ENCODE data around the gene MAGOH. TPM values are rescaled to one million over a fixed set of nuclear protein-coding genes. Genes with fewer than 3 reads are reported as not detected.

Gene MAGOH
- total RNA-seq, 1 donor from 2014 or later: 55.0 TPM

DNA sequence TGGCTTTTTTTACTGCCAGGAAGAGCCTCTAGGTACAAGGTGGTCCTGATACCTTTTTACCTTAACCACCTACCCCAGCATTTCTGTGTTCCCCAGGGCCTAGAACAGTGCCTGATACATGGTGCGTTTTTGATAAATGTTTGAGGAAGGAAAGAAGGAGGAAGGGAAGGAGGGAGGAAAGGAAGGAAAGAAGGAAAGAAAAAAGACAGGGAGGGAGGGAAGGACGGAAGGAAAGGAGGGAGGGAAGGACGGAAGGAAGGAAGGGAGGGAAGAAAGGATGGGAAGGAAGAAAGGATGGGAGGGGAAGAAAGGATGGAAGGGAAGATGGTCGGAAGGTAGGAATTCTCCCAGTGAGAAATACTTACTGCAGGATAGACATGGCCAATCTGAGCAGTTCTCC lies 12.0 kb upstream of the MAGOH start:
- TF ChIP-seq, protein P1, sequence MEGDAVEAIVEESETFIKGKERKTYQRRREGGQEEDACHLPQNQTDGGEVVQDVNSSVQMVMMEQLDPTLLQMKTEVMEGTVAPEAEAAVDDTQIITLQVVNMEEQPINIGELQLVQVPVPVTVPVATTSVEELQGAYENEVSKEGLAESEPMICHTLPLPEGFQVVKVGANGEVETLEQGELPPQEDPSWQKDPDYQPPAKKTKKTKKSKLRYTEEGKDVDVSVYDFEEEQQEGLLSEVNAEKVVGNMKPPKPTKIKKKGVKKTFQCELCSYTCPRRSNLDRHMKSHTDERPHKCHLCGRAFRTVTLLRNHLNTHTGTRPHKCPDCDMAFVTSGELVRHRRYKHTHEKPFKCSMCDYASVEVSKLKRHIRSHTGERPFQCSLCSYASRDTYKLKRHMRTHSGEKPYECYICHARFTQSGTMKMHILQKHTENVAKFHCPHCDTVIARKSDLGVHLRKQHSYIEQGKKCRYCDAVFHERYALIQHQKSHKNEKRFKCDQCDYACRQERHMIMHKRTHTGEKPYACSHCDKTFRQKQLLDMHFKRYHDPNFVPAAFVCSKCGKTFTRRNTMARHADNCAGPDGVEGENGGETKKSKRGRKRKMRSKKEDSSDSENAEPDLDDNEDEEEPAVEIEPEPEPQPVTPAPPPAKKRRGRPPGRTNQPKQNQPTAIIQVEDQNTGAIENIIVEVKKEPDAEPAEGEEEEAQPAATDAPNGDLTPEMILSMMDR (conservative IDR thresholded peaks at IDR 0.05): no peak
- no peaks in the 10 kb centered on the region for H3K27me3 Mint-ChIP-seq
- H3K27ac Mint-ChIP-seq: no peak overlapping the region
- H3K4me1 Mint-ChIP-seq (ENCODE audit: unreplicated experiment): no peaks in the 10 kb centered on the region
- no peak for DNase-seq (ENCODE audit: extremely low spot score, unreplicated experiment)
- H3K36me3 Mint-ChIP-seq: no peaks in the 10 kb centered on the region
- no peaks in the 10 kb centered on the region for H3K9me3 Mint-ChIP-seq
- H3K4me3 Mint-ChIP-seq: no peak overlapping the region

DNA sequence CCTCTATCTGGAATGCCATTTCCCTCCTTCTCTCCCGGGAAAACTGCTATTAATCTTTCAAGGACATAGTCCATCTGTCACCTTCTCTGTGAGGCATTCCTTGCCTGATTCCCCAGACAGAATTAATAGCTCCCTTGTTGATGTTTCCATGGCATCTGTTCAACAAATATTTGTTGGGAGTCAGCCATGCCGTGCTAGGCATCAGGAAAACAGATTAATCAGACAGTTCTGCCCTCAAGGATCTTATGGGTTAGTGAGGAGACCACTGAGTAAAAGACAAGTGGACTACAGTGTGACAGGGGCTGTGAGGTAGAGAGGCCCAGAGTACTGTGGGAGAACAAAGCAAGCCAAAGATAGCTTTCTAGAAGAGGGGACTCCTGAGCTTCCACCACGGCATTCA lies 11.4 kb upstream of the MAGOH start:
- Mint-ChIP-seq H3K27me3 (no peaks in the 10 kb centered on the region), H3K4me1 (ENCODE audit: unreplicated experiment) (no peaks in the 10 kb centered on the region), H3K27ac (peak overlapping the region; percentile 64), H3K36me3 (no peaks in the 10 kb centered on the region), H3K9me3 (no peaks in the 10 kb centered on the region), H3K4me3 (no peak overlapping the region)
- no peak for DNase-seq (ENCODE audit: extremely low spot score, unreplicated experiment)
- TF ChIP-seq, protein P1 (conservative IDR thresholded peaks at IDR 0.05): no peak

DNA sequence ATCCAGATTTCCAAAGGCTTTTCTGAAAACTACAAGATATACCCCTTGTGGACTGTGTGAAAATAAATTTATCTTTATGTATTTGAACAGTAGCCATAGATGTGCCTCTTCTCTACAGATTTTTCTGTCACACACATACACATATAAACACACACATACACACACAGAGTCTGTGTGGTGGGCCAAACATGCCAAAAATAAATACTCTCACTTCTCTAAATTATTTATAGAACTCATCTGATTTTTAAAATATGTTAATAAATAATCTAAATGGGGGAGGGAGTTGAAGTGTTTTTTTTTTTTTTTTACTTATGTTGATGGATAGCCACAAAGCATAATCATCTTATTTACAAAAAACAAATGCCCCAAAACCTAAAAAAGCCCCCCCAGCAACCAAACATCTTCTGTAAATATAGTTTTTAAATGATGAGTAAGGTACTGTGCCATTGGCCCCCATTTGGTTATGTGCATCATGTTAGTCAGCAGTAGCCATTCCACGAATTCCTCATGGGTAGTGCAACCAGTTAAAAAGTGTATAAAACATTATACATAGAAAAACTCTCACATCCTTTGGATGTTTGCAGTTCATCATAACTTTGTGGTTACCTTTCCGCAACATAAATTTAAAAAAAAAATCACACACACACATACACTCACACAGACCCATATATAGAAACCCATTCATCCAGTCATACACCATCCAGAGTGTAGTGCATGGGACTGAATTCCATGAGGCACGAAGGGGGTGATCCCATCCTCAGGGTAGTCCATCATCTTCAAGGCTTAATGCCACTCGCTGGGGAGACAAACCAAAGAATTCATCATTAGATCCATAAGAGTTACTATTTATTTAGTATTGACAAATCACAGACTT lies 8.2 kb upstream of the MAGOH start:
- no peak for DNase-seq (ENCODE audit: extremely low spot score, unreplicated experiment)
- no peaks in the 10 kb centered on the region for H3K27me3 Mint-ChIP-seq
- H3K9me3 Mint-ChIP-seq: no peaks in the 10 kb centered on the region

DNA sequence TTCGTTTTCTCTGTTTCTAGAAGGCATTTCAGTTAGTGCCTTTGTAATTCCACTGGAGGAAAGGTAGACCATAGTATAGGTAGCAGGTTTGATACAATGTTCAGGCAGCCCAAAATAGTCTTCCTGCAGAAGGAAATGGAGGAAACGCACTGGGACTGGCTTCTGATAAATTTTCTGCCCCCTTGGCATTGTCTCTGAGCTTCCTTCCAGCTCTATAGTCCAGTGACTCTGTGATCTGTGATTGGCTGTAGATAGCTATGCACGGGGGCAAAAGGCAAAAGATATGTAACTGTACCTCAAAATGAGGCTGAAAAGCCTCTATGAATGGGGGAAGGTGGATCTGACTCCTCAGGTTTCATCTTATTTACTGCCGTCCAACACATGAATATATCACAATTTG lies 5.8 kb upstream of the MAGOH start:
- Mint-ChIP-seq H3K9me3 (no peaks in the 10 kb centered on the region), H3K36me3 (no peaks in the 10 kb centered on the region), H3K4me1 (ENCODE audit: unreplicated experiment) (peaks cover under 1% of the 10 kb centered on the region), H3K4me3 (no peak overlapping the region), H3K27me3 (no peaks in the 10 kb centered on the region), H3K27ac (no peak overlapping the region)
- TF ChIP-seq, protein P1 (conservative IDR thresholded peaks at IDR 0.05): no peak
- no peak for DNase-seq (ENCODE audit: extremely low spot score, unreplicated experiment)

More for the DNA sequence above, 8.2 kb upstream of the MAGOH start:
- Mint-ChIP-seq H3K4me1 (ENCODE audit: unreplicated experiment) (no peaks in the 10 kb centered on the region), H3K27ac (no peak overlapping the region), H3K4me3 (no peak overlapping the region), H3K36me3 (no peaks in the 10 kb centered on the region)
- TF ChIP-seq, protein P1 (conservative IDR thresholded peaks at IDR 0.05): no peak

DNA sequence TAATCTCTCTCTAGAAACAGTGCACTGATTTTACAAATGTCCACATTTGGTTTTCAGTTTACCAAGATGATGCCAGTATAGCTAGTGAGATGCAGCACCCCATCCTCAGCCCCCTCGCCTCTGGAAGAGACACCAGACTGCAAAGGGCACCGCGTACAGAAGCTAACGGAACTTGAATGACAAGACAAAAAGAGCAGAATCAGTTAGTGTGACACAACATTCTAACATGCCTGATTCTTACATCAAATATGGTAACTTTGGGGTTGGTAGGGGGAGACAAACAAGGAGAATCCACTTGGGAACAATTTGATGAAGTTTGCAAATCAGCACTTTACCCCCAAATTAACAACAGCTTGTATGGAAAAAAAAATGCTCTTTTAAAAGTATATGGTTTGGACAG lies 4.1 kb upstream of the MAGOH start:
- Mint-ChIP-seq H3K27me3 (no peaks in the 10 kb centered on the region), H3K36me3 (peaks cover 3% of the 10 kb centered on the region), H3K27ac (no peak overlapping the region), H3K4me1 (ENCODE audit: unreplicated experiment) (peaks cover 16% of the 10 kb centered on the region), H3K9me3 (no peaks in the 10 kb centered on the region), H3K4me3 (no peak overlapping the region)
- DNase-seq (ENCODE audit: extremely low spot score, unreplicated experiment): no peak
- TF ChIP-seq, protein P1 (conservative IDR thresholded peaks at IDR 0.05): no peak
